Measurements from ENCODE around the gene LRP5. TPM values are rescaled to one million over a fixed set of nuclear protein-coding genes. Genes with fewer than 3 reads are reported as not detected.

The LRP5 gene
- total RNA-seq, 1 experiment from 2014 or later, result 55.2 TPM

DNA sequence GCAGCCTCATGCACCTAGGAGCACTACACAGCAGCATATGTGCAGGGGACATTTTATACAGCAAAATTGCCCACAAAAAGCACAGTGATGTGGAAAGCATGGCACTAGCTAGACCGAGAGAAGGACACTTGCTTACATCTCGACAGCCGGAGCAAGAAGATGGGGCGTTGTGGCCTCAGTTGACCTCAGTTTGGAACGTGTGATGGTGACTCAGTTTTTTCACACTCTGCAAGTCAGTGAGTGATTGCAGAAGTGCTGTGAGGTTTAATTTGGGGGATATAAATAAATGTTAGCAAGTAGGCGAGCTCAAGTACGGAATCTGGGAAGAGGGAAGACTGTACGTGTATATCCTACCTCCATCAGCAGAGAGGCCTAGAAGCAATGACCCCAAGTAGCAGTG is 23.3 kb downstream of the LRP5 start (continued):
- TF ChIP-seq, protein P1, sequence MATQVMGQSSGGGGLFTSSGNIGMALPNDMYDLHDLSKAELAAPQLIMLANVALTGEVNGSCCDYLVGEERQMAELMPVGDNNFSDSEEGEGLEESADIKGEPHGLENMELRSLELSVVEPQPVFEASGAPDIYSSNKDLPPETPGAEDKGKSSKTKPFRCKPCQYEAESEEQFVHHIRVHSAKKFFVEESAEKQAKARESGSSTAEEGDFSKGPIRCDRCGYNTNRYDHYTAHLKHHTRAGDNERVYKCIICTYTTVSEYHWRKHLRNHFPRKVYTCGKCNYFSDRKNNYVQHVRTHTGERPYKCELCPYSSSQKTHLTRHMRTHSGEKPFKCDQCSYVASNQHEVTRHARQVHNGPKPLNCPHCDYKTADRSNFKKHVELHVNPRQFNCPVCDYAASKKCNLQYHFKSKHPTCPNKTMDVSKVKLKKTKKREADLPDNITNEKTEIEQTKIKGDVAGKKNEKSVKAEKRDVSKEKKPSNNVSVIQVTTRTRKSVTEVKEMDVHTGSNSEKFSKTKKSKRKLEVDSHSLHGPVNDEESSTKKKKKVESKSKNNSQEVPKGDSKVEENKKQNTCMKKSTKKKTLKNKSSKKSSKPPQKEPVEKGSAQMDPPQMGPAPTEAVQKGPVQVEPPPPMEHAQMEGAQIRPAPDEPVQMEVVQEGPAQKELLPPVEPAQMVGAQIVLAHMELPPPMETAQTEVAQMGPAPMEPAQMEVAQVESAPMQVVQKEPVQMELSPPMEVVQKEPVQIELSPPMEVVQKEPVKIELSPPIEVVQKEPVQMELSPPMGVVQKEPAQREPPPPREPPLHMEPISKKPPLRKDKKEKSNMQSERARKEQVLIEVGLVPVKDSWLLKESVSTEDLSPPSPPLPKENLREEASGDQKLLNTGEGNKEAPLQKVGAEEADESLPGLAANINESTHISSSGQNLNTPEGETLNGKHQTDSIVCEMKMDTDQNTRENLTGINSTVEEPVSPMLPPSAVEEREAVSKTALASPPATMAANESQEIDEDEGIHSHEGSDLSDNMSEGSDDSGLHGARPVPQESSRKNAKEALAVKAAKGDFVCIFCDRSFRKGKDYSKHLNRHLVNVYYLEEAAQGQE (IDR thresholded peaks at IDR 0.05; ENCODE audit: low read depth), result no peak
- TF ChIP-seq EGR1 (IDR thresholded peaks at IDR 0.05; ENCODE audit: low read depth) (no peak), JUND (IDR thresholded peaks at IDR 0.05) (no peak), SIN3A (IDR thresholded peaks at IDR 0.05; ENCODE audit: low read depth) (no peak)

GRCh38 chr11:68336716-68337115 is 24.3 kb downstream of the LRP5 start:
- Histone ChIP-seq H3K4me1 (ENCODE audit: control insufficient read depth in 1 of 2, insufficient read depth in 2 of 2, low read length in 2 of 2) (peaks cover 40 to 51% of the 10 kb centered on the region in 2 experiments), H2AFZ (ENCODE audit: low read depth, low read length, poor library complexity, severe bottlenecking) (no peak overlapping the region), H3K9me2 (ENCODE audit: insufficient read depth) (no peaks in the 10 kb centered on the region), H3K27ac (ENCODE audit: low read depth, low read length) (no peak overlapping the region), H3K9me3 (ENCODE audit: control insufficient read depth in 1 of 2, insufficient read depth in 1 of 2, low read depth in 1 of 2, low read length in 2 of 2) (no peaks in the 10 kb centered on the region), H3K4me2 (ENCODE audit: low read length) (no peak overlapping the region), H3K36me3 (ENCODE audit: control insufficient read depth in 1 of 2, insufficient read depth in 2 of 2, low read length in 2 of 2) (no peaks in the 10 kb centered on the region), H3K79me2 (ENCODE audit: insufficient read depth, low read length) (peaks cover 31% of the 10 kb centered on the region), H3K4me3 (replicated peaks in 1 of 2; ENCODE audit: low read depth in 1 of 2, low read length in 2 of 2) (no peak overlapping the region), H4K20me1 (ENCODE audit: insufficient read depth) (no peaks in the 10 kb centered on the region), H3K9ac (ENCODE audit: low read length) (no peak overlapping the region), H3K27me3 (ENCODE audit: insufficient read depth, low read length) (no peaks in the 10 kb centered on the region)
- no TSS peak for BruUV-seq (replicated peaks)
- ATAC-seq (no peak), DNase-seq (ENCODE audit: low read depth, low spot score) (no peak)
- intact Hi-C loops (cut with micrococcal nuclease), result no loop called here
- ChIA-PET CTCF (no interaction called here), RAD21 (ENCODE audit: low non-redundant PET in 1 of 2, low total read pairs in 2 of 2, uncharacterized antibody in 2 of 2, unreplicated experiment in 2 of 2) (no interaction called here), POLR2A (no interaction called here)
- TF ChIP-seq, protein P2, sequence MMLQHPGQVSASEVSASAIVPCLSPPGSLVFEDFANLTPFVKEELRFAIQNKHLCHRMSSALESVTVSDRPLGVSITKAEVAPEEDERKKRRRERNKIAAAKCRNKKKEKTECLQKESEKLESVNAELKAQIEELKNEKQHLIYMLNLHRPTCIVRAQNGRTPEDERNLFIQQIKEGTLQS (IDR thresholded peaks at IDR 0.05), result no peak
- TF ChIP-seq ZNF274 (IDR thresholded peaks at IDR 0.05; ENCODE audit: low read depth, low read length), result no peak
- no peak for TF ChIP-seq EZH2phosphoT487 (IDR thresholded peaks at IDR 0.05; ENCODE audit: borderline replicate concordance)
- no peak for TF ChIP-seq EGR1 (IDR thresholded peaks at IDR 0.05; ENCODE audit: low read depth)
- no peak for TF ChIP-seq POLR2AphosphoS5 (IDR thresholded peaks at IDR 0.05; ENCODE audit: low read depth, low read length)
- no peak for TF ChIP-seq POLR2A (IDR thresholded peaks at IDR 0.05; ENCODE audit: borderline replicate concordance, extremely low read depth, insufficient read depth, insufficient read length)
- TF ChIP-seq JUND (IDR thresholded peaks at IDR 0.05), result no peak
- TF ChIP-seq MAX (IDR thresholded peaks at IDR 0.05), result no peak
- TF ChIP-seq, protein P3, sequence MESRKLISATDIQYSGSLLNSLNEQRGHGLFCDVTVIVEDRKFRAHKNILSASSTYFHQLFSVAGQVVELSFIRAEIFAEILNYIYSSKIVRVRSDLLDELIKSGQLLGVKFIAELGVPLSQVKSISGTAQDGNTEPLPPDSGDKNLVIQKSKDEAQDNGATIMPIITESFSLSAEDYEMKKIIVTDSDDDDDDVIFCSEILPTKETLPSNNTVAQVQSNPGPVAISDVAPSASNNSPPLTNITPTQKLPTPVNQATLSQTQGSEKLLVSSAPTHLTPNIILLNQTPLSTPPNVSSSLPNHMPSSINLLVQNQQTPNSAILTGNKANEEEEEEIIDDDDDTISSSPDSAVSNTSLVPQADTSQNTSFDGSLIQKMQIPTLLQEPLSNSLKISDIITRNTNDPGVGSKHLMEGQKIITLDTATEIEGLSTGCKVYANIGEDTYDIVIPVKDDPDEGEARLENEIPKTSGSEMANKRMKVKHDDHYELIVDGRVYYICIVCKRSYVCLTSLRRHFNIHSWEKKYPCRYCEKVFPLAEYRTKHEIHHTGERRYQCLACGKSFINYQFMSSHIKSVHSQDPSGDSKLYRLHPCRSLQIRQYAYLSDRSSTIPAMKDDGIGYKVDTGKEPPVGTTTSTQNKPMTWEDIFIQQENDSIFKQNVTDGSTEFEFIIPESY (IDR thresholded peaks at IDR 0.05; ENCODE audit: extremely low read depth, insufficient replicate concordance, low read length), result no peak
- TF ChIP-seq RAD21 (IDR thresholded peaks at IDR 0.05; ENCODE audit: low read depth), result no peak
- no peak for TF ChIP-seq SRF (IDR thresholded peaks at IDR 0.05; ENCODE audit: low read depth)

Data from HCT116 (cell line).